ENCODE measurements around the gene ME2.
A peak's percentile ranks its signal among the peaks of the same experiment; 100 is the strongest.
"Not testable (repeated sequence)": the region's sequence is repeated elsewhere in the genome, so short reads cannot be mapped to it uniquely, and the experiment has no call there.

Gene ME2

DNA sequence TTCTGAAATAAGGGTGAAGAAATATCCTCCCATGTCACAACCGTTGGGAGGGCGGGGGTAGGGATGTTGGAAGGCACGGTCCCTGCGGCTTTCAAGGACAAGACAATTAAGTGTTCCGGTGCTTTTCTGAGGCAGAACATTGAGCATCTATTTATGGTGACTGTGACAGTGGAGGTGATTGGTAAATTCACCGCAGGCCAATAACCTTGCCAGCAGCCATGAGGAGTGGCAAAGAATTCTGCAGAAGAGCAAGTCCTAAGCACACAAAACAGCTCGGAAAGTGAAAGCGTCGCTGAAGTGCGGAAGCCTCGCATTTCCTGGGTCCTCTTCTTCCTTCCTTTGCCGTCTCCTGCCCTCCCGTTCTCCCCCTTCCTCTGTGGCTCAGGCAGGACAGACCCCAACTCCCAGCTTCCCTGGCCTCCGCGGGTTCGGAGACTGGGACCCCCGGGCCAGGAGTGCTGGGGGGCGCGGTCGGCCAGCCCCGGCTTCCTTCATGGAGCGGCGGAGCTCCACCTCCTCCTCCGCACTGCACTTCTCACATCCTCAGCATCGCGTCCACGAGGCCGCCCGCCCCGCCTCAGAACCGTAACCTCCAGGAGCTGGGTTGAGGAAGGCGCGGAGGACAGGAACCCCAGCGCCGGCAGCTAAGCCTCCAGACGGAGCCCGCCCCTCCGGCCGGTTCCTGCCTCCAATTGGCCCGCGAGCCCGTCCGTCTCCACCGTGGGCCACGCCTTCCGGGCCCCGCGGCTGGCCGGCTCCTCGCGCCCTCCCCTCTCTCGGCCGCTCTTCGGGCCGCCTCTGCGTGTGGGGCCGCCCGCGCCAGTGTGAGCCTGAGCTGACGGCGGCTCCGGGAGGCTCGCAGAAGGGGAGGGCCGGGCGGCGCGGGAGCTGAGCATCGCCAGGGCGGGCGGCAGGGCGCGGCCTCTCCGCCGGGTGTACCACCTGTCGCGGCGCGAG is at the start of gene ME2:
Gene ME2, plus strand, starts transcription at position 774 of the 957 bp plus-strand sequence. CDS start 16,703 bp downstream, outside the sequence.
- DNase-seq = peak; percentile 91 to 92

DNA sequence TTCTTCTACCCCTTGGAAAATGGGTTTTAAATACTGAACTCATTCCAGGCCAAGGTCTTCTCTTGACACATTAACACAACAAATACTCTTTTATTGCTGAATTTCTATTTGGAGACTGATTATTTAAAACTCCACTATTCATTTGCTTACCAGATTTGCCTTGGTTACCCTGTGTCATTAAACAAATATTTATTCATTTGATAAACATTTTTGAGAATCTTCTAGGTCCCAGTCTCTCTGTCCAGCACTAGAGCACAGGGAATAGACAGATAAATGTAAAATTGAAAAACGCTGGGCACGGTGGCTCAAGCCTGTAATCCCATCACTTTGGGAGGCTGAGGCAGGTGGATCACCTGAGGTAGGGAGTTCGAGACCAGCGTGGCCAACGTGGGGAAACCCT is 49.3 kb upstream of the ME2 start:
- DNase-seq = no peak

DNA sequence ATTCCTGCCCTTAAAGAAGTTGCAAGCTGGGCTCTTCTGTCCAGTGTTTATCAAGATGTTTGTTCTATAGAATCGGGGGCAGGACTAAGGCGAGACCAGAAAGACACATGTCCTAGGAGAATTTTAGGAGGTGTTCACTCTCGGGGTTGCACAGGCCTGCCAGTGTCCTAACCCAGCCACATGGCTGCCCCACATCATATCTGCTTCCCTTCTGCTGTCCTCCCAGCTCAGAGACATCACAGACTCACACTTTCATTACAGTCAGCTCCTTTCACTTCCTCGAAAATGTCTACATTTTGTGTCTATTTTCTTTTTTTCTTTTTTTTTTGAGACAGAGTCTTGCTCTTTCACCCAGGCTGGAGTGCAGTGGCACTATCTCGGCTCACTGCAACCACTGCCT is 48.4 kb upstream of the ME2 start:
- DNase-seq = no peak

DNA sequence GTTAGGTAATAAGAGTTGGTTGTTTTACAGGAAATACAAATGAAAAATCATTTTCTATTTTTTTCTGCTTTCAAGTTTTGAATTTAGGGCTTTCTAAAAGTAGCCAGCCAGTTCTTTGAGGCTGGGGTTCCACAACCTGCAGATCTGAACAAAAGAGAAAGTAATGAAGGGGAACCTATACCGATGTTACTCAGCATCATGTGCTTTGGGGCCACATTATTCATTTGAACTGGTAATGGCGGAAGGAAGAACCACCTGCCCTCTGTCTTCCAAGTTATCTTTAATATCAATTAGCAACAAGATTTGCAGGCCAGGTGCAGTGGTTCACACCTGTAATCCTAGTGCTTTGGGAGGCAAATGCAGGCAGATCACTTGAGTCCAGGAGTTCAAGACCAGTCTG is 46.2 kb upstream of the ME2 start:
- no peak for DNase-seq

DNA sequence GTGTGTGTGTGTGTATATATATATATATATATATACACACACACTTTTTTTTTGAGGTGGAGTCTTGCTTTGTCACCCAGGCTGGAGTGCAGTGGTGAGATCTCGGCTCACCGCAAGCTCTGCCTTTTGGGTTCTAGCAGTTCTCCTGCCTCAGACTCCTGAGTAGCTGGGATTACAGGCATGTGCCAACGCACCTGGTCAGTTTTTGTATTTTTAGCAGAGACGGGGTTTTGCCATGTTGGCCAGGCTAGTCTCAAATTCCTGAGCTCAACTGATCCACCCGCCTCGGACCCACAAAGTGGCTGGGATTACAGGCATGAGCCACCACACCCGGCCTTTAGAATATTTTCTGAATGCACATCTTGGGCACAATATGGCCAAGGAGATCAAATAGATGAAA is 45.4 kb upstream of the ME2 start:
- not testable (repeated sequence) for DNase-seq

DNA sequence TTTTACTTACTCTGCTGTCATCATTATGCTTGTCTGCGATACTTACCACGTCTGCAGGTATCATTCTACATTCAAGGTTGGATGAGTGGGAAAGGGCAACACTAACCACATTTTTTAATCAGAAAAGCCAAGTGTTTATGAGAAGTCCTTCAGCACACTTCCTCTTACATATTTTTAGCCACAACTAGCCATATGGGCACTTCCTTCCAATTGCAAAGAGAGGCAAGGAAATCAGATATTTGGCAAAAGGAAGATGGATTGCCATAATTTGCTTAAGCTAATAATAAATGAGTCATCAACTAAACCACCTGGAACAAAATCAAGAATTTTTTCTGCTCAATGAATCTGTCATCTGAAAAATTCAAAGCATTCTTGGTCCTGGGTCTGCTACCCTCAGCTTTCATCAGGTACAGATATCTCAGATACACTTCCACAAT is 42.4 kb upstream of the ME2 start:
- no peak for DNase-seq

DNA sequence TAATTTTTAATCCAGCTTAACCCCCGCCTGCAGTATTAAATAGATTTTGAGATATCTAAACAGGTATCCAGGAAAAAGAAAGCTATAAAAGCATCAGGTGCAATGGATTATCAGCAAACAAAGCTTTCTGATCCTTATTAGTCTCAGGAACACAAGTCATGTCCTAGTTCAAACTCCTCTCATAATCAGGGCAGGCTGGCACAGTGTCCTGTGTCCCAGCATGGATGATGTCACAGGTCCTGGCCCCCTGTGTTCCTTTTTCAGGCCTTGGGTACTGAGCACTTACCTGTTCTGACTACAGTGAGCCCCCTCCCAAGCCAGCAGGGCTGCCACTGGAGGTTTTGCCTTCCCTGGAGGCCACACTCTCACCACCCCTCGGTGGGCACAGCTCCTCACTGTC is 39.6 kb upstream of the ME2 start:
- DNase-seq = no peak

DNA sequence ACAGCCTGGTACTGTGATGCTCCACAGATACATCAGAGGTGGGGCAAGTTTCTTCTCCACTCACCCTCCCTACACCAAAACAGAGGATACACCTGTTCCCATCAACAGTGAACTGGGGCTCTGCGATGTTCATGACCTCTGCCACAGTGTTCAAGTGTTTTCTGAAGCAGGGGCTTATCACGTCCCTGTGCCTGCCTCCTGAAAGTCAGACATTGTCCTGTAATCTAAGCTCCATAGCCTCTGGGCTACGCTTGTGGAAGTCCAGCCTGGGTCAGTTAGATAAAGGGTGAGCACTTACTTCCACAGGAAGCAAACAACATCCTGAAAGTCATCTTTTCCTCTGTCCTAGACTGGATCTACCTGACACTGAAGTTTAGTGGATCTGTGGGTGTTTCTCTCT is 38.9 kb upstream of the ME2 start:
- DNase-seq = no peak

DNA sequence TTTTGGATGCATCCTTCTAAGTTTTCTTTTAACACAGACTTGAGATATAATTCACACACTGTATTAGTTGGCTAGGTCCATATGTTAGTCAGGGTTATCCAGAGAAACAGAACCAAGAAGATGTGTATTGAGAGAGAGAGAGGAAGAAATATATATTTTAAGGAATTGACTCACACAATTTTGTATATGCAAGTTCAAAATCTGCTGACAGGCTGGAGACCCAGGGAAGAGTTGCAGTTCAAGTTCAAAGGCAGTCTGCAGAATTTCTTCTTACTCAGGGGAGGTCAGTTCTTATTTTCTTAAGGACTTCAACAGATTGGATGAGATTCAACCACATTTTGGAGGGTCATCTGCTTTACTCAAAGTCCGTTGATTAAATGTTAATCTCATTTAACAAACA is 36.1 kb upstream of the ME2 start:
- DNase-seq = no peak

DNA sequence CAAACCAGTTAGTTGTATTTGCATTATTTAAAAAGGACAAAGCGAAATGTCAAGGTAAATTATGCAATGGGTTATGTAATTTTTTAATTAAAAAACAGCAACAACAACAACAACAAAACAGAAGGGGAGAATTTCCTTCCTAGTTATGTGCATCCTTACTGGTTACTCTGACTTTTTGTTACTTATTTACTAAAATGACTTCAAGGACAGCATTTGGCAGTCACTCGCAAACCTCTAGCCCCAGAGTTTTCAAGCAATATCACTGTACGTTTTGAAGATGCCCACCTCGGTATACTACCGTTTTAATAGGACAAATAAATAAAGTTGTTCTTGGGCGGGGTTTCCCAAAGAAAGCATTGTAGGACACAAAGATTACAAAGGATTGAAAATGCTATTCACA is 34.4 kb upstream of the ME2 start:
- no peak for DNase-seq

DNA sequence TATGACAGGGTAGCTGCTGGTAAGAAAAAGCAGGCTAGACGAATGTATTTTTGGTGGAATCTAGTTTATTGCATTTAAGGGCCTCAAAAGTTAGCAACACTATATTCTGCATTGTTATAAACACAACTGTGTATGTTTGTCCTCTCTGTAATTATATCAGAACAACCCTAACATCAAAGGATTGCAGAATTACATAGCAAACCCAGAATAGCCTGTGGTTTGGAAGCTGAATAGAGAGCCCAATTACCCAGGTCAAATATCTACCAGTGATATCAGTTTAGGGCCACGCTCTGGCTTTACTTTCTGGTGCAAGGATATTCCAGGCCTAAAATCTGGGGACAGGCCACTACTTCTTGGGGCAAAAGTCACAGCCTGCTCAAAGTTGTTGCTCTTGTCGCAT is 34.0 kb upstream of the ME2 start:
- no peak for DNase-seq

DNA sequence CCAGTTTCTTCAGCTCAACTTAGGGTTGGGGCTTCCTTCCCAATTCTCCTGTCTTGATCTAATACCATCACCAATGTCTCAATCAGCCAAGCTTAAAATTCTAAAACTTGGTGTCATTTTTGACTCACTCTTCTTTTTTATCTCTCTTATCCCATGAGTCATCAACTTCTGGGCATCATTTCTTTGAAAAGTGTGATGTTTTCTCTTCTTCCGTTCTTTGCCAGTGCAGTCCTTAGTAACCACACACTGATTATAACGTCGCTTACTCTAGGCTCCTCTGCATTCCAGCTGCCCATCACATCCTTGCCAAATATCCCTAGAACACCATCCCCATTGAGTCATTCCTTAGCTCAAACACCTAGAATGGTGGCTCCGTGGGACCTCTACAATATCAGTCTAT is 31.7 kb upstream of the ME2 start:
- DNase-seq = no peak

DNA sequence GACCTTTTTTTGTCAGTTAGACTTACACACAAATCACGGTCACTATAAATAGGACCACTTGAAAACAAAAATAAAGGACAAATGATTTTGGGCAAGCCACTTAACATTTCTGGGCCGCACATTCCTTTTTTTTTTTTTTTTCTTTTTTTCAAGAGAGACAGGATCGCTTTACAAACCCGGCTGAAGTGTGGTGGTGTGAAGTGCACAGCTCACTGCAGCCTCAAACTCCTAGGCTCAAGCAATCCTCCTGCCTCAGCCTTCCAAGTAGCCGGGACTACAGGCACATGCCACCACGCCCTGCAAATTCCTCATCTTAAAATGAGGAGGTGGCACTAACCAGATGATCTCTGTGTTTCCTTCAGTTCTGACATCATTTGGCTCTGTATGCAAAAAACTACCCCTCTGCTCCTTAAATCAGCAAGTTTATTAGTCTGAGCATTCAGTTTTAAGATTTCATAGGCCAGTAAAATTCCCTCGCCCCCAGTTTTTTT is 30.8 kb upstream of the ME2 start:
- no peak for DNase-seq

DNA sequence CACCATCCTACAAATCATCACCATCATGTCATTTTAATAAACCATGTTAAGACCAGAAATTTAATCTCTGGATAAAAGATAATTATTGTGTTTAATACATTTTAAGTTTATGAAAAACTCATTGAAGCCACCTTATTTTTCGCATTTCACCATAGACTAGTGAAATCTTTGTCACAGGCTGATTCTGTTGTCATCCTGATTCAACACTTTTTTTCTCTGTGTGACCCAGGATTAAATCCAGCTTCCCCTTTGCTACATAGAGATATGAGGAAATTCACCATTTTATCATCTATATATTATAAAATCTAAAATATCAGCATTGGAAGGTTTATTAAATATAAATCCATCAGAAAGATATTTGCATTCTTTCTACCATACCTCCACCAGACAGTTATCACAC is 29.9 kb upstream of the ME2 start:
- DNase-seq = no peak

DNA sequence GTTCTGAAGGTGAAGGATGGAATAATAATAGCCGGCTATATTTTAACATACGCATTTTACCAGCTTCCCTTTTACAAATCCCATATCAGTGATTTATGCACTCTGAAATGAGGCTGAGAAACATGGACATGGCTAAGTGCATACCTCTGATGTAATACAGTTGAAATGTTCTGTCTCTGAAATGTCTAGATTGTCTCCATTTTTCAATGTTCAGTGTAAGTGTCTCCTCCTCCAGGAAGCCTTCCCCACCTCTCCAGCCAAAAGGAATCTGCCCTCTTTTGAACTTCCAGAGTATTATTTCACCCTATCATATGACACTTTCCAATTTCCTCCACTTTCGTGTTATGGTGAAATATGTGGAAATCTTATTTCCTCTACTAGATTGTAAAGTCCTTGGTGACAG is 29.5 kb upstream of the ME2 start:
- no peak for DNase-seq

DNA sequence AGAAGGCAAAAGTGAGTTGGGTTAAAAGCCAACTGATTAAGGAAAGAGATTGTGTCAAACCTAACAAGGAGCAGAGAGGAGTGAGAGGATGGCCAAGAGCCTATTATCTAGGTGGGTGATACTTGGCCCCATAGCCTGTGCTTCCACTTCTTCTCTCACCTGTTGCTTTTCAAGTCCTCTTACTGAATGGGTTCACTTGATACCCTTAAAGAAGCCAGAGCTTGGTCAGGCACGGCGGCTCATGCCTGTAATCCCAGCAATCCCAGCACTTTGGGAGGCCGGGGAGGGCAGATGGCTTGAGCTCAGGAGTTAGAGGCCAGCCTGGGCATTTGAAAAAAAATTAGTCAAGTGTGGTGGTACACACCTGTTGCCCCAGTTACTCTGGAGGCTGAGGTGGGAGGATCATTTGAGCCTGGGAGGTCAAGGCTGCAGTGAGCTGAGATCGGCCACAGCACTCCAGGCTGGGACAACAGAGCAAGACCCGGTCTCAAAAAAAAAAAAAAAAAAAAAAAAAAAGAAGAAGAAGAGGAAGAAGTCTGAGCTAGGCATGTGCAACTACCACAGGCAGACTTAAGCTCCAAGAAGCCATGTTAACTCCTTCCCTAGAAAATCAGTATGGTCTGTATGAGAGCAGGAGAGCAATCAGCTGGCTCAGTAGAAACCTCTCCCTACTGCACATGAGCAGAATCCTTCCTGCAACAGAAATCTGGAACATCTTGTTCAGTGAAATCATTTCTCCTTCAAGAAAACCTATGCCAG is 28.4 kb upstream of the ME2 start:
- no peak for DNase-seq

DNA sequence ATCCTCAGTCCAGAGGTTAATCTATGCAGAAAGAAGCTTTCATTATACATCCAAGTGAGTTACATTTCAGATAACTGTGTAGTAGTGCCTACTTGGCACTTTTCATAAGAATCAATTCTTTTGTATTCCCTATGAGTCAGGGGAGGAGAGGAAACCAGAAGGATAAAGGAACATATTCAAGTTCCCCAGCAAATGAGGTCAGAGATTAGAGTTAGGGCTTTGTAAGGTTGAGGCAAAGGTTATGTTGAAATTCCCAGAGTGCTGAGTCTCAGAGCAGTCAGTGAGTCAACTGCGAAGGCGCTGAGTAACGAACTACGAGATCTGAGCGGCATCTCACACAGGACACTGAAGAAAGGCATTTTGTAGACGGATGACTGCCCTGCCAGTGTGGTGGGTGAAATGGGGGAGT is 25.1 kb upstream of the ME2 start:
- no peak for DNase-seq

DNA sequence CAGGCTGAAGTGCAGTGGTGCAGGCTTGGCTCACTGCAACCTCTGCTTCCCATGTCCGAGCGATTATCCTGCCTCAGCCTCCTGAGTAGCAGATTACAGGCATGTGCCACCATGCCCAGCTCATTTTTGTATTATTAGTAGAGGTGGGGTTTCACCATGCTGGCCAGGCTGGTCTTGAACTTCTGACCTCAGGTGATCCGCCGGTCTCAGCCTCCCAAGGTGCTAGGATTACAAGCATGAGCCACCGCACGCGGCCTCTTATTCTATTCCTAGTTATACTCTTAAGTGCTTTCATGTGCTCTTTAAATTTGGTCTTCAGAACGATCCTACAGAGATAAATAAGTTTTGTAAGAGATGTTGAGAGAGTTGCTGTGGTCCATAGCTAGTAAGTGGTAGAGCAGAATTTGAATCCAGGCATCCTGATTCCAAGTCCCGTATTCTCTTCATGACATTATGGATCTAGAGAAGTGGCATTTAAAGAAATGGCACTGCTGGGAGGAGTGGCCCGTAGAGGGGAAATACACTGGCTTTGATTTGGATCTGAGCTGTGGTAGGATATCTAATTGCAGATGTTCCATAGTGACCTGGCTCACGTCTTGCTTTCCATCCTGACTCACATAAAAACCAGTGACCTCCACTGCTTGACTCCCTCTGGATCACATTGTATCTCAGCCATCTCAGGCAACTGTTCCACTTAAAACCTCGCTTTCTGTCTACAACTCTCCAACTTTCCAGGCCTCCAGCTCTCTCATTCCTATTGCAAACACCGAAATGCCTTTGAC is 22.8 kb upstream of the ME2 start:
- no peak for DNase-seq

DNA sequence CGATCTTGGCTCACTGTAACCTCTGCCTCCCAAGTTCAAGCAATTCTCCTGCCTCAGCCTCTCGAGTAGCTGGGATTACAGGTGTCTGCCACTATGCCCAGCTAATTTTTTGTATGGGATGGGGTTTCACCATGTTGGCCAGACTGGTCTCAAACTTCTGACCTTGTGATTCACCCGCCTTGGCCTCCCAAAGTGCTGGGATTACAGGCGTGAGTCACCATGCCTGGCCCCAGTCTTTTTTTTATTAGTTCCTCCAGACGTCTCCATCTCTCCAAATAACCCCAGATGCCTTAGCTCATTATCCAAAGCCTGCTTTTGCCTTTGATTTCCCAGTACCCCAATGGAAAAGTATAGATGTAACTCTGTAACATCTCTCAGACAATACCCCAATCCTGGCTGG is 21.8 kb upstream of the ME2 start:
- DNase-seq = not testable (repeated sequence)

DNA sequence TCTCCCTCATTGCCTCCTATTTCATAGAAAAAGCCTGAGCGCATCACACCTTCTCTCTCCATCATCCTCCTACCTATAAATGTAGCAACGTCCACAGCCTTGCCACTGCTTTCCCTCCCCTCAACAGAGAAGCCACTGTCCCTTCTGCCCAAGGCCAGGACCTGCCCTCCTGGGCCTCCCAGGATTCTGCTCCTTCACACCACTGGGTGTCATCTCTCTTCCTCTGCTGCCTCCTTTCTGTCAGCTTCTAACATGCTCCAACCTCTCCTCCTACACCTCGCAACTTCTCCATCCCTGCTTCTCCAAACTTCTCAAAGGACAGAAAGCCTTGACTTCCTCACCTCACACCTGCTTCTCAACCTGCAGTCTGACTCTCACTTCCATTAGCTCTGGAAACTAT is 21.2 kb upstream of the ME2 start:
- no peak for DNase-seq

DNA sequence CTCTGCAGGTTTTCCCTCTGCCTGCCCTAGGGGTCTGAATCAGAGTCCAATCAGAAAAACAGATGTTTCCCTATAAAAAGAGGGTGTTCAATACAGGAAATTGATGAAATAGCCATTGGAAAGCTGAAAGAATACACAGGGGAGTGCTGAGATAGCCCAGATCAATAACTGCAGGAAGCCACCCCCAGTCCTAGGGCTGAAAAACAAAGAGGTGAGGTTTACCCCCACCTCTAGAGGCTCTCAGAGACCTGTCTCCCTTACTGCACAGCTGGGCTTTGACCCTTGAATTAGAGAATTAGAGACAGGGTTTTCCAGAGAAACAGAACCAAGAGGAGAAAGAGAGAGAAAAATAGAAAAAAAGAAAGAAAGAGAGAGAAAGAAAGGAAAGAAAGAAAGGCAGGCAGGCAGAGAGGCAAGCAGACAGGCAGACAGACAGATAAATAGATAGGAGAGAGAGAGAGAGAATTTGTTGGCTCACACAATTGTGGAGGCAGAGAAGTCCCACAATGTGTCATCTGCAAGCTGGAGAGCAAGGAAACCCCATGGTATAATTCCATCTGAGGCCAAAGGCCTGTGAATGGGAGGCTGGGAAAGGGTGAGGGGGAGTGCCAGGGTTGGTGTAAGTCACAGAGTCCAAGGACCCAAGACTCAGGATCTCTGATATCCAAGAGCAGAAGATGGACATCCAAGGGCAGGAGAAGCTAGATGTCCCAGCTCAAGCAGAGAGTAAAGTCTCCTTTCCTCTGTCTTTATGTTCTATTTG is 18.9 kb upstream of the ME2 start:
- no peak for DNase-seq

DNA sequence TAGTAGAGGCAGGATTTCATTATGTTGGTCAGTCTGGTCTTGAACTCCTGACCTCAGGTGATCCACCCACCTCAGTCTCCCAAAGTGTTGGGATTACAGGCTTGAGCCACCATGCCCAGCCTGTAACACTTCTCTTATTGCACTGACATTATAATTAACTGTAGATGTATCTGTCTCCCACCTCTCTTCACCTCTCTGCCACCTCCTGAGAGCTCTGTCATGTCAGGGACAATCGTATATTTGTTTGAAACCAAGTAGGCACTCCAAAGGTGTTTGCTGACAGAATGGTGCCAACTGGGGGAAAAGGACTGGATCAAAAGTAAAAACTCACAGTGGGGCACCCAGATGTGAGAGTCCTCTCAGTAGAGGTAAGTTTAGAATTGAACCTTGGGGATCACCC is 17.3 kb upstream of the ME2 start:
- DNase-seq = no peak

Data from hippocampal formation (tissue), 2 donors.